ENCODE measurements around the gene GLDN. TPM values are rescaled to one million over a fixed set of nuclear protein-coding genes. Genes with fewer than 3 reads are reported as not detected.

The GLDN gene
- total and polyA plus RNA-seq, 2 of the 8 experiments (the other 6 are each of a cell fraction or from before 2014, with no cell fraction given), result 0.24 to 0.50 TPM

GRCh38 chr15:51369451-51369761 is 28.0 kb downstream of the GLDN start:
- no peak overlapping the region for H4K8ac ChIP-seq (ENCODE audit: extremely low read depth, insufficient read depth, low read length)
- no peak overlapping the region for H2AK5ac ChIP-seq (ENCODE audit: low read depth, low read length)
- H2BK15ac ChIP-seq (ENCODE audit: low read length), result no peak overlapping the region
- H3K23ac ChIP-seq (ENCODE audit: insufficient read length), result no peak overlapping the region
- no peak overlapping the region for H2BK12ac ChIP-seq (ENCODE audit: low read depth, low read length)
- no peak overlapping the region for H3K56ac ChIP-seq (replicated peaks; ENCODE audit: insufficient read length, low read depth, low read length)
- ChIA-PET CTCF (ENCODE audit: partially characterized antibody) (interaction anchor here (1.0 to 4.9 kb wide), 11 partner anchors 9 to 207 kb away, joined by 3 to 39 read pairs (median 5); no protein-coding TSS in a partner anchor), POLR2A (ENCODE audit: partially characterized antibody) (no interaction called here)
- H2BK20ac ChIP-seq (ENCODE audit: low read length), result no peak overlapping the region
- no peaks in the 10 kb centered on the region for H4K20me1 ChIP-seq (replicated peaks in 1 of 2; ENCODE audit: control insufficient read depth in 1 of 2, insufficient read depth in 2 of 2, low read length in 2 of 2)
- FAIRE-seq (no peak), DNase-seq (ENCODE audit: low read depth in 1 of 2, low spot score in 2 of 2) (no peak)
- H3K18ac ChIP-seq (ENCODE audit: extremely low read depth, low read length), result no peak overlapping the region
- H3K4ac ChIP-seq (replicated peaks; ENCODE audit: insufficient read length, low read depth, low read length), result no peak overlapping the region
- H3K23me2 ChIP-seq (ENCODE audit: low read depth, low read length), result no peaks in the 10 kb centered on the region
- no peak overlapping the region for H3K4me3 ChIP-seq (ENCODE audit: extremely low read depth in 1 of 4, insufficient read depth in 2 of 4, low read depth in 3 of 4, low read length in 4 of 4)
- no peaks in the 10 kb centered on the region for H3K9me3 ChIP-seq (ENCODE audit: insufficient read depth in 2 of 2, low read depth in 1 of 2, low read length in 1 of 2)
- H3K4me2 ChIP-seq (ENCODE audit: insufficient read depth in 1 of 2, low read depth in 2 of 2, low read length in 2 of 2), result no peak overlapping the region
- H2BK120ac ChIP-seq (replicated peaks; ENCODE audit: low read depth, low read length), result no peak overlapping the region
- no peaks in the 10 kb centered on the region for H3K36me3 ChIP-seq (ENCODE audit: control insufficient read depth in 2 of 4, insufficient read depth in 4 of 4, low read length in 3 of 4)
- no peak overlapping the region for H4K91ac ChIP-seq (replicated peaks; ENCODE audit: insufficient read length, low read length)
- H3K79me2 ChIP-seq (ENCODE audit: control insufficient read depth in 1 of 2, insufficient read depth in 2 of 2, low read length in 2 of 2), result no peaks in the 10 kb centered on the region
- H3K4me1 ChIP-seq (replicated peaks in 1 of 4; ENCODE audit: control insufficient read depth in 3 of 4, insufficient read depth in 4 of 4, low read length in 3 of 4), result peaks cover 0 to 2% (median 0%) of the 10 kb centered on the region in 4 experiments; a peak in 1 of 7 replicates
- no peak overlapping the region for H3K14ac ChIP-seq (ENCODE audit: insufficient read length)
- no peak overlapping the region for H4K5ac ChIP-seq (ENCODE audit: insufficient read length, low read depth, low read length)
- H3K27me3 ChIP-seq (replicated peaks in 1 of 4; ENCODE audit: control insufficient read depth in 3 of 4, extremely low read depth in 1 of 4, insufficient read depth in 3 of 4, low read length in 3 of 4), result no peaks in the 10 kb centered on the region
- H2BK5ac ChIP-seq (ENCODE audit: low read depth, low read length), result no peak overlapping the region
- H3K79me1 ChIP-seq (ENCODE audit: low read depth, low read length), result no peaks in the 10 kb centered on the region
- no peak overlapping the region for H2AFZ ChIP-seq (ENCODE audit: low read length)
- H3K9ac ChIP-seq (replicated peaks in 1 of 4; ENCODE audit: extremely low read depth in 1 of 4, low read depth in 3 of 4, low read length in 3 of 4), result no peak overlapping the region
- H3K27ac ChIP-seq (ENCODE audit: low read depth, low read length), result no peak overlapping the region
- 100% methylated on average over 1 of the region's 1 CpG; no CpG with 5 or more reads in 1 of the 2 experiments for WGBS, 2 experiments (ENCODE audit: extremely low coverage in 1 of 2, insufficient coverage in 1 of 2, insufficient read length in 1 of 2, insufficient replicate concordance in 2 of 2, low coverage in 1 of 2, low lambda C conversion rate in 2 of 2, missing lambda C conversion rate in 1 of 2)
- TF ChIP-seq POLR2AphosphoS5 (IDR thresholded peaks at IDR 0.05; ENCODE audit: low read depth, low read length) (no peak), SIRT6 (IDR thresholded peaks at IDR 0.05; ENCODE audit: low read length) (no peak), BACH1 (IDR thresholded peaks at IDR 0.05; ENCODE audit: low read length) (no peak), TBP (IDR thresholded peaks at IDR 0.05; ENCODE audit: low read depth, low read length) (no peak), CEBPB (IDR thresholded peaks at IDR 0.05; ENCODE audit: low read depth, low read length) (no peak), KDM4A (IDR thresholded peaks at IDR 0.05; ENCODE audit: low read depth, low read length, severe bottlenecking) (no peak), RFX5 (IDR thresholded peaks at IDR 0.05; ENCODE audit: borderline replicate concordance, low read depth, low read length) (no peak), KDM5A (IDR thresholded peaks at IDR 0.05; ENCODE audit: low read length) (no peak), BCL11A (IDR thresholded peaks at IDR 0.05; ENCODE audit: low read depth in 2 of 2, low read length in 2 of 2) (no peak), SRF (IDR thresholded peaks at IDR 0.05; ENCODE audit: low read depth, low read length) (no peak), EZH2 (IDR thresholded peaks at IDR 0.05; ENCODE audit: low read depth, low read length, severe bottlenecking) (no peak), RXRA (IDR thresholded peaks at IDR 0.05; ENCODE audit: insufficient read depth, low read depth, low read length) (no peak), CHD1 (IDR thresholded peaks at IDR 0.05; ENCODE audit: low read depth, low read length) (no peak), GABPA (IDR thresholded peaks at IDR 0.05; ENCODE audit: borderline replicate concordance, insufficient read depth, low read length) (no peak), EGR1 (IDR thresholded peaks at IDR 0.05; ENCODE audit: borderline replicate concordance, low read depth, low read length) (no peak), SIX5 (IDR thresholded peaks at IDR 0.05; ENCODE audit: low read depth, low read length) (no peak), BRCA1 (IDR thresholded peaks at IDR 0.05; ENCODE audit: low read depth, low read length) (no peak)
